Fibroblast of peridontal ligament (primary cell): Measurements from ENCODE around the gene C1orf198.
A peak's percentile ranks its signal among the peaks of the same experiment; 100 is the strongest.
"Not testable (repeated sequence)": the region's sequence is repeated elsewhere in the genome, so short reads cannot be mapped to it uniquely, and the experiment has no call there.

Experiments
- DNase-seq: peaks from one replicate; pipeline ENCODE4 v3.0.0-alpha.2; 2010; ENCODE audit errors: extremely low read depth

C1orf198 gene

GRCh38 chr1:230861489-230861888 is 6.8 kb downstream of the C1orf198 start:
- no peak for DNase-seq

GRCh38 chr1:230860617-230861384 is 7.5 kb downstream of the C1orf198 start:
- no peak for DNase-seq

- peak; percentile 41 for DNase-seq
Observed at GRCh38 chr1:230858918-230859729, 9.2 kb downstream of the C1orf198 start.

- DNase-seq = no peak
Observed at GRCh38 chr1:230858236-230858820, 10.0 kb downstream of the C1orf198 start.

- peak; percentile 41 for DNase-seq
Observed at GRCh38 chr1:230857822-230858221, 10.5 kb downstream of the C1orf198 start.

GRCh38 chr1:230857077-230857476 is 11.2 kb downstream of the C1orf198 start:
- no peak for DNase-seq

GRCh38 chr1:230855886-230856285 is 12.4 kb downstream of the C1orf198 start:
- no peak for DNase-seq

- DNase-seq = no peak
Observed at GRCh38 chr1:230854423-230854822, 13.9 kb downstream of the C1orf198 start.

GRCh38 chr1:230853731-230854130 is 14.6 kb downstream of the C1orf198 start:
- no peak for DNase-seq

- no peak for DNase-seq
Observed at GRCh38 chr1:230852959-230853358, 15.4 kb downstream of the C1orf198 start.

- peak; percentile 49 for DNase-seq
Observed at GRCh38 chr1:230851291-230851691, 17.0 kb downstream of the C1orf198 start.

- no peak for DNase-seq
Observed at GRCh38 chr1:230850547-230850946, 17.8 kb downstream of the C1orf198 start.

- peak; percentile 97 for DNase-seq
Observed at GRCh38 chr1:230849451-230850224, 18.7 kb downstream of the C1orf198 start.

- DNase-seq = no peak
Observed at GRCh38 chr1:230848235-230848634, 20.1 kb downstream of the C1orf198 start.

GRCh38 chr1:230845184-230845583 is 23.1 kb downstream of the C1orf198 start:
- DNase-seq = not testable (repeated sequence)

GRCh38 chr1:230844561-230844960 is 23.8 kb downstream of the C1orf198 start:
- no peak for DNase-seq

GRCh38 chr1:230843503-230844309 is 24.6 kb downstream of the C1orf198 start:
- DNase-seq = no peak

- no peak for DNase-seq
Observed at GRCh38 chr1:230842801-230843200, 25.5 kb downstream of the C1orf198 start.

- DNase-seq = no peak
Observed at GRCh38 chr1:230839173-230839572, 29.1 kb downstream of the C1orf198 start.

GRCh38 chr1:230836793-230837192 is 31.5 kb downstream of the C1orf198 start:
- no peak for DNase-seq

- DNase-seq = no peak
Observed at GRCh38 chr1:230836347-230836746, 32.0 kb downstream of the C1orf198 start.
